Adrenal gland (tissue), 5 donors: ENCODE results near the gene CEBPB.

ENCODE experiments used
- CTCF ChIP-seq, 6 experiments: fragments of 450-650 bp in 4 of 6; fragments of 200-600 bp in 2 of 6; sonication (generic) in 1 of 6; IDR thresholded peaks; 1 replicate in 5 of 6; 2 replicates in 1 of 6; pipeline versions ENCODE4 v1.5.1 to v1.8.0; 2016 to 2021; ENCODE audit warnings: antibody characterized with exemption in 6 of 6, mild to moderate bottlenecking in 2 of 6, moderate library complexity in 1 of 6
- POLR2A ChIP-seq, 2 donors: fragments of 450-650 bp; IDR thresholded peaks; one replicate each; pipeline ENCODE4 v1.6.1; 2017; ENCODE audit warnings: antibody characterized with exemption in 2 of 2, mild to moderate bottlenecking in 2 of 2, moderate library complexity in 1 of 2
- donor health status: DM: no; HTN: no; CAD: no.

- no peak for TF ChIP-seq CTCF (IDR thresholded peaks at IDR 0.05)
- peak in 1 of 2 donors; percentile 4 for TF ChIP-seq POLR2A (IDR thresholded peaks at IDR 0.05)
These were observed 4.3 kb downstream of the CEBPB start for GRCh38 chr20:50194831-50195523.
